Smooth muscle cell (in vitro differentiated cells): ENCODE results near the gene LILRB4. TPM values are rescaled to one million over a fixed set of nuclear protein-coding genes. Genes with fewer than 3 reads are reported as not detected.
"Not testable (repeated sequence)": the region's sequence is repeated elsewhere in the genome, so short reads cannot be mapped to it uniquely, and the experiment has no call there.

Experiments used
- DNase-seq: peaks from one replicate; lab custom pipeline; 2025; ENCODE audit not compliant: unreplicated experiment; lab: John Stamatoyannopoulos, UW
- H2AFZ ChIP-seq: fragments of 200-600 bp; sonication (generic); 2 replicates; pipeline ENCODE4 v1.6.0; 2016; ENCODE audit warnings: antibody characterized with exemption, low read depth, mild to moderate bottlenecking
- H3F3A ChIP-seq: fragments of 200-600 bp; sonication (generic); 2 replicates; pipeline ENCODE4 v1.6.0; 2017; ENCODE audit warnings: antibody characterized with exemption, low read depth
- H3K27ac ChIP-seq: fragments of 200-600 bp; sonication (generic); 2 replicates; pipeline ENCODE4 v1.5.1; 2016; ENCODE audit warnings: low read depth, mild to moderate bottlenecking
- H3K27me3 ChIP-seq: fragments of 200-600 bp; sonication (generic); 2 replicates; pipeline ENCODE4 v1.6.1; 2016; ENCODE audit warnings: low read depth, mild to moderate bottlenecking
- H3K36me3 ChIP-seq: fragments of 200-600 bp; sonication (generic); 2 replicates; pipeline ENCODE4 v1.5.1; 2016; ENCODE audit warnings: low read depth
- H3K4me1 ChIP-seq: fragments of 200-600 bp; sonication (generic); 2 replicates; pipeline ENCODE4 v1.5.1; 2016; ENCODE audit warnings: low read depth
- H3K4me2 ChIP-seq: fragments of 200-600 bp; sonication (generic); 2 replicates; pipeline ENCODE4 v1.6.0; 2016; ENCODE audit warnings: mild to moderate bottlenecking
- H3K4me3 ChIP-seq: fragments of 200-600 bp; sonication (generic); 2 replicates; pipeline ENCODE4 v1.5.1; 2016; ENCODE audit warnings: mild to moderate bottlenecking
- H3K79me2 ChIP-seq: fragments of 200-600 bp; sonication (generic); 2 replicates; pipeline ENCODE4 v1.6.0; 2016; ENCODE audit warnings: low read depth, mild to moderate bottlenecking
- H3K9ac ChIP-seq: fragments of 200-600 bp; sonication (generic); 2 replicates; pipeline ENCODE4 v1.6.0; 2016; ENCODE audit warnings: low read depth
- H3K9me3 ChIP-seq: fragments of 200-600 bp; sonication (generic); replicated peaks from 2 replicates; pipeline ENCODE4 v1.5.1; 2016; ENCODE audit warnings: low read depth
- H4K20me1 ChIP-seq: fragments of 200-600 bp; sonication (generic); 2 replicates; pipeline ENCODE4 v1.6.0; 2016; ENCODE audit warnings: low read depth
- WGBS: methylation state at CpG from one replicate; pipeline ENCODE4 v1.1.7; 2016; ENCODE audit warnings: low lambda C conversion rate; 5-methylcytosine and 5-hydroxymethylcytosine counted together
- polyA plus RNA-seq: library from polyadenylated mRNA; unstranded; fragments of >200 nt; fragmentation: Nextera tagmentation; extraction: Ambion mirVana; gene quantifications from 2 replicates; pipeline ENCODE4 v1.2.1, GENCODE V29; 2016
- total RNA-seq: library from RNA; depleted of rRNA; stranded (reverse); fragments of >200 nt; gene quantifications from 2 replicates; pipeline ENCODE4 v1.2.3, GENCODE V29; 2014
- TF ChIP-seq, protein P1 (sequence below): fragments of 200-600 bp; sonication (generic); IDR thresholded peaks from 2 replicates; pipeline ENCODE4 v1.5.1; 2017; ENCODE audit warnings: borderline replicate concordance, mild to moderate bottlenecking, antibody characterized with exemption; ENCODE audit not compliant: insufficient read depth, poor library complexity, severe bottlenecking

LILRB4 gene
- total and polyA plus RNA-seq, 2 experiments from 2014 or later = not detected

DNA sequence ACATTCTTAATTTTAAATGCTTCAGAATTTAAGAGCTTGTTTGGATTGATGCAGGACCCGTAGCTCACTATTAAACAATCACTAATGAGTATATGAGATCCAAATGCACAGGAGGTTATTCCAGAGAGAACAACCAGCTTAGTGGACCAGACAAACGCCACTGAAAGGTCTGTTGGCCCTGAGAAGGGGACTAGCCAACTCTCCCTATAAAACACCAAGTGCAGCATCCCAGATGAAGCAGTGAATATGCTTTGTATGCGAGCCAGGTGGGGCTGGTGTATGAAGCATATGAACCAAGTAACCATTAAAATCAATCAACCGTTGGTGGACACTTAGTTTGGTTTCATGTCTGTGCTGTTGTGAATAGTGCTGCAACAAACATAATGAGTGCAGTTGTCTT lies 42.3 kb upstream of the LILRB4 start:
- 51% methylated on average over 4 of the region's 4 CpGs for WGBS

DNA sequence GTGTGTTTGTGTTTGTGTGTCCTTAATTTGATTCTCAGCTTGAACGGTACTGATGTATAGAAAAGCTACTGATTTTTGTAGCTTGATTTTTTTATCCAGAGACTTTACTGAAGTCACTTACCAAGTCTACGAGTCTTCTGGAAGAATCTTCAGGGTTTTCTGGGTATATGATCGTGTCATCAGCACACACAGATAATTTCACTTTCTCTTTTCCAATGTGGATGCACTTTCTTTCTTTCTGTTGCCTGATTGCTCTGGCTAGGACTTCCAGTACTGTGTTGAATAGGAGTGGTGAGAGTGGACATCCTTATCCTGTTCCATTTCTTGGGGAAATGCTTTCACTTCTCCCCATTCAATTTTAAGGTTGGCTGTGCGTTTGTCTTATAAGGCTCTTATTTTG lies 40.4 kb upstream of the LILRB4 start:
- Histone ChIP-seq H3K9ac (no peak overlapping the region), H2AFZ (no peak overlapping the region), H3K27me3 (no peaks in the 10 kb centered on the region), H3K4me1 (no peaks in the 10 kb centered on the region), H3K79me2 (no peaks in the 10 kb centered on the region), H3K36me3 (no peaks in the 10 kb centered on the region), H3K27ac (no peak overlapping the region), H3K4me2 (no peak overlapping the region), H3K4me3 (no peak overlapping the region), H3K9me3 (peaks cover 3% of the 10 kb centered on the region), H3F3A (no peaks in the 10 kb centered on the region), H4K20me1 (no peaks in the 10 kb centered on the region)
- no peak for DNase-seq
- WGBS = 44% methylated on average over 4 of the region's 4 CpGs
- TF ChIP-seq, protein P1, sequence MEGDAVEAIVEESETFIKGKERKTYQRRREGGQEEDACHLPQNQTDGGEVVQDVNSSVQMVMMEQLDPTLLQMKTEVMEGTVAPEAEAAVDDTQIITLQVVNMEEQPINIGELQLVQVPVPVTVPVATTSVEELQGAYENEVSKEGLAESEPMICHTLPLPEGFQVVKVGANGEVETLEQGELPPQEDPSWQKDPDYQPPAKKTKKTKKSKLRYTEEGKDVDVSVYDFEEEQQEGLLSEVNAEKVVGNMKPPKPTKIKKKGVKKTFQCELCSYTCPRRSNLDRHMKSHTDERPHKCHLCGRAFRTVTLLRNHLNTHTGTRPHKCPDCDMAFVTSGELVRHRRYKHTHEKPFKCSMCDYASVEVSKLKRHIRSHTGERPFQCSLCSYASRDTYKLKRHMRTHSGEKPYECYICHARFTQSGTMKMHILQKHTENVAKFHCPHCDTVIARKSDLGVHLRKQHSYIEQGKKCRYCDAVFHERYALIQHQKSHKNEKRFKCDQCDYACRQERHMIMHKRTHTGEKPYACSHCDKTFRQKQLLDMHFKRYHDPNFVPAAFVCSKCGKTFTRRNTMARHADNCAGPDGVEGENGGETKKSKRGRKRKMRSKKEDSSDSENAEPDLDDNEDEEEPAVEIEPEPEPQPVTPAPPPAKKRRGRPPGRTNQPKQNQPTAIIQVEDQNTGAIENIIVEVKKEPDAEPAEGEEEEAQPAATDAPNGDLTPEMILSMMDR = no peak

More for the DNA sequence above, 42.3 kb upstream of the LILRB4 start:
- Histone ChIP-seq H3K79me2 (no peaks in the 10 kb centered on the region), H3K9me3 (peaks cover 3% of the 10 kb centered on the region), H3K4me3 (no peak overlapping the region), H3K27me3 (no peaks in the 10 kb centered on the region), H2AFZ (no peak overlapping the region), H3F3A (no peaks in the 10 kb centered on the region), H3K27ac (no peak overlapping the region), H4K20me1 (no peaks in the 10 kb centered on the region), H3K4me1 (no peaks in the 10 kb centered on the region), H3K9ac (no peak overlapping the region), H3K4me2 (no peak overlapping the region), H3K36me3 (no peaks in the 10 kb centered on the region)
- DNase-seq = no peak
- TF ChIP-seq, protein P1 = no peak

DNA sequence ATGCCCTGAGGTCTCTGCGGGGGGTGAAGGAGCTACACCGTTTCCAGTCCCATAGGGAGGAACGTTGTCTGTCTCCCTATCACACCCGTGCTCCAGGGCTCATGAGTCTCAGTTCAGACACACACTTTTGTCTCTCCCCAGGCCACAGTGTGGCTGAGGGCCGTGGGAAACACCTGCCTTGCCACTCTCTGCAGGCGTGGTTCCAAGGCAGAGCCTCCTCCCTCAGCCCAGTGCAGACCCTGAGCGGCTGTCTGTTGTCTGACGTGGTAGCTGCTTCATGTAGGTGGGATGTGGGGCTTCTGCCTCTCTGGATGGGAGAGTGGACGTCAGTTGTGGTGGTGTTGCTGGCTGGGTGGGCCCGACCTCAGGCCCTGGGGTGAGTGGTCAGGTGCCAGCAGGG lies 38.6 kb upstream of the LILRB4 start:
- not testable (repeated sequence) for H3K36me3 ChIP-seq

DNA sequence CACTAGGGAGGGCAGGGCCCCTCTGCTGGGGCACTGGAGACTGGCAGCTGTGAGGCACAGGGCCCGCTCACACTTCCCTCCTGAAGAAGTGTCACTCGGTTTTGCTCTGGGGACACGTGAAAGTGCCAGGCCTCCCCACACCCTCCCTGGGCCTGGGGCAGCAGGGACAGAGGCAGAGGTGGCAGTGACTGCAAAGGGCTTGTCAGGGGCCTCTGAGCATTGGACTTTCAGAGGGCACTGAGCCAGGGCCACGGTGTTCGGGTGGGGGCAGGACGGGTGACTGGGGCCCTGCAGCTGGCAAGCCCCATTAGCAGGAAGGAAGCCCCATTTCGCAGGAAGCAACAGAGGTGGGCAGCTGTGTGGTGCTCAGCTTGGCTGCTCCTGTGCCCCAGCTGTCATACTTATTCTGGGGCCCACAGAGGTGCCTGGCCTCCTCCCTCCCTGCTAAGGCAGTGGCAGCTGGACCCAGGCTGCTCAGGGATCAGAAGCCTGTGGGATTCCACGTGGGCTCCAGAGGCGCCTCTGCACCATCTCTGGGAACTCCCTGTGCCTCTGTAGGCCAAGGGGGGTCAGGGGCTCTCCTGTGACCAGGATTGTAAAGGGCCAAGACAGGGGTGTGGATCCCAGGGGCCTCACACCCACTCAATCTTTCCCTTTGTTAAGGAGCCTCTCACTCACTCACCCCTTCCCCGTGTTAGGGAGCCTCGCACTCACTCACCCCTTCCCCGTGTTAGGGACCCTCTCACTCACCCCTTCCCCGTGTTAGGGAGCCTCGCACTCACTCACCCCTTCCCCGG lies 37.7 kb upstream of the LILRB4 start:
- DNase-seq = not testable (repeated sequence)

More for the DNA sequence above, 38.6 kb upstream of the LILRB4 start:
- not testable (repeated sequence) for H3K27me3 ChIP-seq, H3F3A ChIP-seq, H4K20me1 ChIP-seq, H3K27ac ChIP-seq, H3K9ac ChIP-seq, H3K4me3 ChIP-seq, H2AFZ ChIP-seq, H3K79me2 ChIP-seq, H3K4me1 ChIP-seq, DNase-seq, H3K4me2 ChIP-seq, H3K9me3 ChIP-seq
- WGBS = 68% methylated on average over 10 of the region's 10 CpGs

More for the DNA sequence above, 37.7 kb upstream of the LILRB4 start:
- not testable (repeated sequence) for H3K27me3 ChIP-seq, H3K9ac ChIP-seq, H3K9me3 ChIP-seq, H3K4me3 ChIP-seq, H3K4me2 ChIP-seq, H3K79me2 ChIP-seq, H3K36me3 ChIP-seq, H3K27ac ChIP-seq, H3K4me1 ChIP-seq, H3F3A ChIP-seq, H2AFZ ChIP-seq, H4K20me1 ChIP-seq
- WGBS = 72% methylated on average over 8 of the region's 15 CpGs
